NOMO-1 treated with DMSO at 0.1 percent for 48 hours (cell line): ENCODE measurements around the gene ZNF24.

Source experiments
- DNase-seq: peaks from one replicate; lab custom pipeline; 2025; ENCODE audit not compliant: unreplicated experiment; lab: John Stamatoyannopoulos, UW

The ZNF24 gene

DNA sequence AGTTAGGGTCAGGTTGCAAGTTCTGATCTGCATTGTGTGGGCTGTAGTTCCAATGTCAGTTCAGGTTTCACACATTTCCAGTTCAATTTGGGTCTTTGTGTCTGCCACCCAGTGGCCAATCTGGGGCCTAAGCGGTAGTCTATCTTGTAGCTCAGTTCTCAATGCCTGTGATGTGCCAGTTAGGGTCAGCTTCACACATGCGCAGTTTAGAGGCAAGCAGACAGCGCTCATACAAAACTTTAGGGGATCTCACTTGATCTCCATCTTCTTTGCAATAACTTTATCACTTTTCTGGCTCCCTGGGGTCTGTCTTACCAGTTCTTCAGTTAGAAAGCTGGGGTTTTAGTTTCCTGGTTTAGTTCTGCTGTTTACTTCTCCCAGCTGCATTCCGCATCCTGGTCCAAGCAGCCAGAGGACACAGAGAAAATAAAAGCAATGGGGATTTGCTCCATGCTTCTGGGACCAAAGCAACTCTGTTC lies 11.0 kb upstream of the ZNF24 start:
- peak; percentile 54 for DNase-seq

DNA sequence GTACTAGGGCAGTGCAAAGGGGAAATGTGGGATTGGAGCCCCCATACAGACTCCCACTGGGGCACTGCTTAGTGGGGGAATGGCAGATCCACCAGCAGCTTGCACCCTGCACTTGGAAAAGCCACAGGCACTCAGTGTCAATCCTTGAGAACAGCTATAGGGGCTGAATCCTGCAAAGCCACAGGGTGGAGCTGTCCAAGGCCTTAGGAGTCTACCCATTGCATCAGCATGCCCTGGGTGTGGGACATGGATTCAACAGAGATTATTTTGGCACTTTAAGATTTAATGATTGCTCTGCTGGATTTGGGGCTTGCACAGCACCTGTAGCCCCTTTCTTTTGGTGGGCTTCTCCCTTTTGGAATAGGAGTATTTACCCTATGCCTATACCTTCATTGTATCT lies 8.6 kb upstream of the ZNF24 start:
- DNase-seq = no peak

DNA sequence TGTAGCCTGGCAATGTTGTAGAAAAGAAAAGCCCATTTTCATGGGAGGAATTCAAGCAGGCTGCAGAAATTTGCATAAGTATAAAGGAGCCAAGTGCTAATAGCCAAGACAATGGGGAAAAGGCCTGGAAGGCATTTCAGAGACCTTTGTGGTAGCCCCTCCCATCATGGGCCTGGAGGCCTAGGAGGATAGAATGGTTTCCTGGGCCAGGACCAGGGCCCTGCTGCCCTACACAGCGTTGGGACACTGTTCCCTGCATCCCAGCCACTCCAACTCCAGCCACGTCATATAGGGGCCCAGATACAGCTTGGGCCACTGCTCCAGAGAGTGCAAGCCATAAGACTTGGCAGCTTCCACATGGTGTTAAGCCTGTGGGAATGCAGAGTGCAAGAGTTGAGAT lies 8.1 kb upstream of the ZNF24 start:
- DNase-seq = no peak

DNA sequence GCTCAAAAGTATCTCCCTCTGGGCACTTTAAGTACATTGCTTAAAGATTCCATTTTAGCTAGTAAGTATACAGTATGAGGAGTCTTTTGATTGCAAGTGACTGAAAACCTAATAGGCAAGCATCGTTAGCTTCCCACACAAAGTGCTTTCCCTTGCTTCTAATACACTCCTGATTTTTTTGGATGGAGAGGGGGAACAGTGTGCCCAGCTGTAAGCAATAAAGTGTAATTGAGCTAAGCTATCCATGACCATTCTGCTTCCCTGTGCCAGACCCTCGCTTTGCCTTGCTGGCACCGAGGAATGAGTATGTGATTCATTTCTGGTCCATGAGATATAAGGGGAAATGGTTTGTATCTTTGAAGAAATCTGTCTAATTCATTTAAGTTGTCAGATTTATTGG lies 3.8 kb upstream of the ZNF24 start:
- DNase-seq = no peak

DNA sequence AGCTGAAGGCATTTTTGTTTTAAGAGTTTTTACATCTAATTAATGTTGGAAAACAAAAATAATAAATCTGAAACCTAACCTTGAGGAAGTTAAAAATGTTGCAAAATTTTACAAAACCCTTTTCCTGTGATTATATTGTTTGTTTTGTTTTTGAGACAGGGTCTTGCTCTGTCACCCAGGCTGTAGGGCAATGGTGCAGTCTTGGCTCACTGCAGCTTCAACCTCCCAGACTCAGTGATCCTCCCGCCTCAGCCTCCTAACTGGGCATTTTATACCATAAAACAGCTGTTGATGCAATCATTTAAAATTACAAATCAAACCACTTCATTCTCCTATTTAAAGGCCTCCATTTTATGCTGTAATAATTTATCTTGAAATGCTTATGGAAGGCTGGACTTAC lies 1.7 kb upstream of the ZNF24 start:
- DNase-seq = no peak

DNA sequence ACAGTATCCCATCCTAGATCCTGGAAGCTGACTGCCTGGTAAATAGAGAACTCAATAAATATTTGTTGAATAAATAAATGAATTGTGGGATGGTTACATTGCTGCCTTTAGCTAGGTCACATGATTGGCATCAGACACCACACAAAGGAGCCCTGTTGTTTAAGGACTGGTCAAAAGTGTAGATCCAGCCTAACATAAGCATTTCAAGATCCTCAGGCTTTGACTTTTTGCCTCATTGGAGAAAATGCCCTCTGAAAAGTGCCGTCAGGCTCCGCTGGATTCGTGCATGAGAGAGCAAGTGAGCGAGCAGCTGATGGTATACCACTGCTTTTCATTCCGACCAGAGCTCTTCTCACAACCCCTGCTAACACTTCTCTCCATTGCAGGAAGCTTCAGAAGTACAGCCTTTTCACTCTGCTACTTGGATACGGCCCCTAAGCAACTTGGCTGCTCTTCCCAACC lies 1.3 kb upstream of the ZNF24 start:
- no peak for DNase-seq

DNA sequence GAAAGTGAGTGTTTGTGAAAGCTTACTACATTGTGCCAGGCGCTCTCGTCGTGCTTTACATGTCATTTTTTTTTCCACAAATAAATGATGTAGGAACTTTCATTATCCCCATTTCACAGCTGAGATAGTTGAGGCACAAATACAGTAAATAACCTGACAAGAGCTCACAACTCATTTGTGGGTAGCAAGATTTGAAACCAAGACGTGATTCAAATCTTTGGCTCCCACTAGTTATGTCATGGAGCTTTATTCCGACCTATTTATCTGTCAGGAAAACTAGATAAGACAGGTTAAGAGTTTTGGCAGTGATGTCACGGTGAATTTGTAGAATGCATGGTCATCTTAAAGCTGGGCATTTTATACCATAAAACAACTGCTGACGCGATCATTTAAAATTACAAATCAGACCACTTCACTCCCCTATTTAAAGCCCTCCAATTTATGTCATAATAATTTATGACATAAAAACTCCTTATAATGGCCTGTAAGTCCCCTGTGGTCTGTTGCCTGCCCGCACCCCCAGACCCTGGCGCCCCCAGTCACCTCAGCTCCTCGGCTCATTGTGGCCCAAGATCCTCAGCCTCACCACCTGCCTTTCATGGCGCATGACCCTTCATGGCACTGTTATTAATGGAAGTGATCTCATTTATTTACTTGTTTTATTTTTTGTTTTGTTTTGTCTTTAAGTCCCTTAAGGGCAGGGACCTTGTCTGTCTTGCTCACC lies 678 bp upstream of the ZNF24 start:
- DNase-seq = no peak

DNA sequence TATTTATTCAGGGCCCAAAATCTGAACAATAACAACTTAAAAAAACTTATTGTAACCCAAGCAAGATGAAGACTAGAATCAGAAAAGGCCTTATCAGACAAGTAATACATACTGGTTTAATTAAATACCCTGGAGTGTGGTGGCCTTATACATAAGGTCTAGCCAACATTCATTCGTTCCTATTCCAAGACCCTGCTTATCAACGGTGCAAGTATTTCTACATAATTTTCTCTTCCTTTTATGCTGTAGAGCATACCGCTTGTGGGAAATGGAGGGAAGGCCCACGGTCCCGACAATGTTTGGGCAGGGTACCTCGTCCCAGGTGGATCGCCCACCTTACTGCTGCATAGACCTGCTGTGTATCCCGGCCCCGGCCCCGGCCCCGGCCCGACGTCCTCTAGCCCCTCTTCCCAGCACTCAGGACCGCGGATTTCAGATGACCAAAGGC lies 708 bp downstream of the ZNF24 start:
- no peak for DNase-seq

DNA sequence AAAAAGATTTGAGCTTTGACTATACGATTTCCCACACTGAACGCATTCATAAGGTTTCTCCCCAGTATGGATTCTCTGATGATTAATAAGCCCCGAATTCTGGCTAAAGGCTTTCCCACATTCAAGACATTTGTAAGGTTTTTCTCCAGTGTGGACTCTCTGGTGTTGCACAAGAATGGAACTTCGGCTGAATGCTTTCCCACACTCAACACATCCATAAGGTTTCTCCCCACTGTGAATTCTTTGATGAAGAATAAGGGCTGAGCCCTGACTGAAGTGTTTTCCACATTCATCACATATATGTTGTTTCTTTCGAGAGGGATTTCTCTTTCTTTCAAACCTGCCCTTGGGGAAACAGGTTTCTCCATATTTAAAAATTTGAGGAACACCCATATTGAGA lies 6.9 kb downstream of the ZNF24 start:
- DNase-seq = no peak

DNA sequence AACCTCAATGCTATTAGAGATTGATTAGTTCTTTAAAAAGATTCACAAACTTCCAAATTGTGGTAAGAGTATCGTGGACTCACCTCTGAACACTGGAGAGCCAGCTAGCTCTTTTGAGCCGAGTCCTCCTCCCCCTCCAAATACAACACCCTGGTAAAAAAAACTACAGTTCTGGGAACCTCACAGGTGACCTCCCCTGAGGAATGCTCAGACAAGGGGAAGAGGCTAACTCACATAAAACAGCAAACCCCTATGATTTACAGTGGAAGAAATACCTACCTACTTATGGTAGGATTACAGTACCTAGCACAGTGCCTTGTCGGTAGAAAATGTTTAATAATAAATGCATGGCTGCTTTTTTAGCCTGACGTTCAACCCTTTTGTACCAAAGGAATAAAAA lies 8.4 kb downstream of the ZNF24 start:
- no peak for DNase-seq

DNA sequence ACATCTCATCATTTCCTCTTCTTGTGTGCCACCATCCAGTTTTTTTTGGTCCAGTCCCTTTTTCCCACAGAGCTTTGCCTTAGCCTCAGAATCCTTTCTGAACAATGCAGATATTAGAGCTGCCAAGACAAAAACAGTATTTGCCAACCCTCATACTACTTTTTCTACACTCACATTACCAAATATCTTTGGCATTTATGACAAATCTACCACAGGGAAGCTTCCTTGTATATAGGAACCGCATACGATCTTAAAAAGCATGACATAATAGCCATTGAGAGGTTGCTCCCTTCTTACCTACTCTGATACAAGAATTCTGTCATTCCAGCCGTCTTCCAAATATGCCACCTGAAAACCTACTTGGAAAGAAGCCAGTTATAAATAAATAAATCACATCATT lies 9.4 kb downstream of the ZNF24 start:
- DNase-seq = no peak

DNA sequence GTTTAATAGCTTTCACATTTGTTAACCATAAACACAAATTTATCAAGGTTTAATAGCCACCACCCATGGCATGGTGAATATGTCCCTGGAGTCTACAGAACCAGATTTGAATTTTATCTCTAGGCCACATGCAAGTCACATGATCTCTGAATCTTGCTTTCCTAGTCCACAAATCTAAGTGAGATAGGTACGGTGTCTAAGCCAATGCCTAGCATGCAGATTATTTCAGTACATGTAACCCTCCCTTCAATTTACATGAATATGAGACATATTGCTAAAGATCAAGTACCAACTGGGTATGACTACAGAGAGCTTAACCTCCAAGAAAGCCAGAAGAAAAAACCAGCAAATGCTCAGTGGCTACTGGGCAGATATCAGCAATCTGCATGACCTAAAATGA lies 10.0 kb downstream of the ZNF24 start:
- no peak for DNase-seq

DNA sequence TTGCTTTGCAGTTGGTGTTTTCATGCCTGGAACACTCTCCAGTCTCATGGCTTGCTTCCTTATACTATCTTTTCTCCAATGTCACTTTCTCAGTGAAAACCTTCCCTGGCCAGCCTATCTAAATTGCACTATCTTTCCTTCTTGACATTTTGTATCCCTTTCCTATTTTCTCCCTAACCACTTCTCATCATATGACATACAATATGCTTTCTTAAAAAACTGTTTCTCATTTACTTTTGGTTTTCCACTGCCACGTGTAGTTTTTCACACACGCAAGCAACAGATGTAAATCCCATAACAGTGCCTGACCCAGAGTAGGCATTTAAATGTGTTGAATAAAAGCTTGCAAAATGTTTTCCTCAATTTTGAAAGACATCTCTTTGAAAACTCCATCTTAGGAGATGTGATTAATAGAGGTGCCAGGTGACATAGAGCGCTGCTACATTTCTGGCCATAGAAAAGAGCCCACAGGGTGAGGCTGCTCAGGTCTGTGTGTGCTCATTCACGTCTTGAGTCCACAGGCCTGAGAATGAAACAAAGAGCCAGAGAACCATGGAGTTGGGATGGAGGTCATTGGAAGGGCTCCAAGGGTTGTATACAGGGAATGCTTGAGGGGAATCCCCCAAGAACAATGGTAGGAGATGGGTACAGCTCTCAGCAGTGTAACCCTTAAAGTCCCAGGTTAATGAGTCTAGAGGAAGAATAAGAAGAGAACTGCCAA lies 12.7 kb downstream of the ZNF24 start:
- no peak for DNase-seq

DNA sequence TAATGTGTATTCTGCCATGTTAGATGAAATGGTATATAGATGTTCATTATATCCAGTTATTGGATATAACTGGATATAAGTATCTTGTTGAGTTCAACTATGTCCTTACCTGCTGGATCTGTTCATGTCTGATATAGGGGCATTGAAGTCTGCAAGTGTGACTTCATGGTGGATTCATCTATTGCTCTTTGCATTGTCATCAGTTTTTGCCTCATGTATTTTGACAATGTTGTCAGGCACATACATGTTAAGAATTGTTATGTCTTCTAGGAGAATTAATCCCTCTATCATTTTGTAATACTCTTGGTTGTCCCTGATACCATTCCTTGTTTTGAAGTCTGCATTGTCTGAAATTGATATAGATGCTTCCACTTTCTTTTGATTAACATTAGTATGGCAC lies 15.4 kb downstream of the ZNF24 start:
- DNase-seq = no peak

DNA sequence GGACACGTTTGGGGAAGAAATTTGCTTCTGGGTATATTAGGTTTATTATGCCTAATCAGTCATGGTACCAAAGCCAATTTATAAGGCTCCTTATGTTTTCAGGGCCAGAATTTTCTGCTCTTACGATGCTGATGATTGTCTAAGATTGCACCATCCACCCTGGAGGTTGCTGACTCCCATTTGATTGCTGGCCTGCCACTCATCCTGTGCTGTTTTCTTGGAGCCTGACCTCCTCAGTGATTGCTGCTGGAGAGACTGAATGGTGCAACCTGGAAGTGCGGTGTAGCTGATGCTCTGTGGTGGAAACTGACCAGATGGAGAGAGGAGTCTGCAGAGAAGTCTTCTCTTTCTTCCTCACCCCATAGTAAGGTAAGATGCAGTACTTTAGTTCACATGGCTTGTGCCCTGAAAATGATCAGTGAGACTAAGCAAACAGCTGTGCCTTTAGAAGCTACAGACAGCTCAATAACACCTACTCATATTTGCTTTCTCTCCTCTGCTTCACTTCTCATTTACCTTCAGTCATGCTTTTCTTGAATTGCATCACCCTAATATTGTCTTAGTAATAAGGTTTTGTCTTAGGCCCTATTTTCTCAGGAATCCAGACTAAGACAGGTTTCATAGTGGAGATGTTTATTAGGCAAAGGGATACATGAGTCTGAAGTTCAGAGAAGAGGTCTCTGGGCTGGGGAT lies 17.4 kb downstream of the ZNF24 start:
- DNase-seq = no peak

DNA sequence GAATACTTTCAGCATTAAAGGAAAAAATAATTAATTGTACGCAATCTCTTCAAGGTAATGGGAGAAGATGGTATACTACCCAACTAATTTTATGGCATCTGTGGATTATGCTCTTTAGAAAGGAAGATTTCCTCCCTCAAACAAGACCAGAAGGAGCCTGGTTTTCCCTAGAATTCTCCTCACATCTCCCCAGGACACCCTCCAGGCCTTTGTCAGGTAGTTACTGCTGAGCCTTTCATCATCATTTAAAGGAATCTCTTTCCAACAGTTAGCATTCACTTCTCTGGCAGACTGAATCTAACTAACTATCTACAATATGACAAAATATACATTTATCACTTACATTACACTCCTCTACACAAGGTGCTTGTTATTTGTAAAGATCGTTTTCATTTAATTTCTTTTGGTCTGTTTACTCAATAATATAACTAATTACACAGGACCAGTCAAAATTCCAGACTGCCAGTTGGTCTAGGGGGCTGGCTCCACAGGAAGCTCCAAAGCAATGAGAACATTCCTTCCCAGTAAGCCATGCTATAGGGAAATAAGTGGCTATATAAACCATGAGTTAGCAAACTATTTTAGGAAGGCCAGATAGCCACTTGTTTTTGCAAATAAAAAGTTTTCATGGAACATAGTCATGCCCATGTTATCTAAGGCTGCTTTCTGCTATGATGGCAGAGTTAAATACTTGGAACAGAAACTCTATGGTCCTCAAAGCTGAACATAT lies 19.1 kb downstream of the ZNF24 start:
- no peak for DNase-seq

DNA sequence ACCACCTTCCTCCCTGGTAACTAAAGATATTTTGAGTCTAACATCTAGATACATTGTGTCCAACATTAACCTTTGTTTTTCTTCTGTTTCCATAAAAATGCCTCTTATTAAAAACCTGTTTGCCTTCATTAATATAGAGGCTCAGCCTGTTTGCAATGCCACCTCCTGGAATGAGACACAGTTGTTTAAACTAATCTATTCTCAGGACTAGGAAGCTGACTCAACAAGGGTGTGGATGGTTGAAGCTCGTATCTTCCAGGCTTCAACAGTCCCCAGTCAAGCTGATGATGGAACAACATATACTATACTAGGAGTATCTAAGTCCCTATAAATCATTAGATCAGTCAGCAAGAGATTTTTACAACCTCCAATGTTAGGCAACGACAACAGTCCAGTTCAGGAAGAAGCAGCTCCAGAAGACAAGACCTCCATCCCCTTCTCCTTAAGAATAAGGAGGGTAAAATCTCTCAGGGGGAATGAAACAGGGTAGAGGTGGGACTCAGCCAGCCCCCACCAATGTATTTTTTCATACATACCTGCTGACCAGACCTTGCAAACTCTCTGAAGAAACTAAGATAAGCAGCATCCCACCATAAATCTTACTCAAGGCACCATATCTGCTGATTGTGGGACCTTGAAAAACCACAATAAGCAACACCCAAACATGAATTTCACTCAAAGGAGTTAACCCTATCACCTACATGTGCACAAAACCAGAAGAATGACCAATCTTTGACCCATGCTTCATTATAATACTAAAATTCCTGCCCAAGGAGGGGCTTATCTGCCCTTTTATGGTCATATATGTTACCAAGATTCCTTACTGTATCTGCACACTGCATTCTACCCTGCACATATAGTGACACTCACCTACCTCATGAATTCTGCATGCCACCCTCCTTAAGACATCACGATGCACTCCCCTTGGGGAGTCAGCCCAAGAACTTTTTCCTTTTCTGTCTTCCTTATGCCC lies 21.4 kb downstream of the ZNF24 start:
- no peak for DNase-seq

DNA sequence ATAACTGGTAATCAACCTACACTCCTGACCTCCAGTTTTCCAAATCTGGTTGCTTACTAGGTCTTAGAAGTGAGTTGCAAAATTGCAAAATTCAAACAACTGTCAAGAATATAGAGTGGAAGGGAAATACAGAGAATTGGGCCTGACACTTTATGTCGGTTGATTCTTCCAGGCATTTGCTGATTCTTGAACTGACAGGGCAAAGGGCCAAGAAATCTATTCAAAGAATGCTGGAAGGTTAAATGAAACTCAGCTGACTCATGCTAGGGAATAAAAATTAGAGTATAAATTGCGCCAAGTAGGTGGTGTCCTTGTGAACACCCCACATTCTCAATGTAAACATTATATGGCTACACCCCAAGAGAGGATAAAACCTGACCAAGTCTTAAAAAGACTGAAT lies 32.7 kb downstream of the ZNF24 start:
- no peak for DNase-seq

DNA sequence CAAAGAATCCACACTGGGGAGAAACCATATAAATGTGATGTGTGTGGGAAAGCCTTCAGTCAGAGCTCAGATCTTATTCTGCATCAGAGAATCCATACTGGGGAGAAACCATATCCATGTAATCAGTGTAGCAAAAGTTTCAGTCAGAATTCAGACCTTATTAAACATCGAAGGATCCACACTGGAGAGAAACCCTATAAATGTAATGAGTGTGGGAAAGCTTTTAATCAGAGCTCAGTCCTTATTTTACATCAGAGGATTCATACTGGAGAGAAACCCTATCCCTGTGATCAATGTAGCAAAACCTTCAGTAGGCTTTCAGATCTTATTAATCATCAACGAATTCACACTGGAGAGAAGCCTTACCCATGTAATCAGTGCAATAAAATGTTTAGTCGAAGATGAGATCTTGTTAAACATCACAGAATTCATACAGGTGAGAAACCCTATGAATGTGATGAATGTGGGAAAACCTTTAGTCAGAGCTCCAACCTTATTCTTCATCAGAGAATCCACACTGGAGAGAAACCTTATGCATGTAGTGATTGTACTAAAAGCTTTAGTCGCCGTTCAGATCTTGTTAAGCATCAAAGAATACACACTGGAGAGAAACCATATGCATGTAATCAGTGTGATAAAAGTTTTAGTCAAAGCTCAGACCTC lies 37.5 kb downstream of the ZNF24 start:
- no peak for DNase-seq

DNA sequence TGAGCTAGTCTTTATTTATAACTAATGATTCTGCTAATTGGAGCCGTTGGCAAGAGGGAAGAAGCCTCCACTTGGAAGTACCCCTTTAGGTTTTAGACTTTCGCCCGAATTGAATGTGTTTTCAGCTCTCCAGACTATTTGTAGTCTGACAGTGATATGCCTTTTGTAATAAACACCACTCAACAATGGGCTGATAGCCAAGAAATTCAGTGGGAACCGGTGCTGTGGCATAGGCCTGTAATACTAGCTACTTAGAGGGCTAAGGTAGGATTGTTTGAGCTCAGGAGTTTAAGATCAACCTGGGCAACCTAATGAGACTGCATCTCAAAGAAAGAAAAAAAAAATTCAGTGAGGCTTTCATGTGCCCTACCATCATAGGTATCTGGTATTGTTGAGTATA lies 40.6 kb downstream of the ZNF24 start:
- DNase-seq = no peak
